HCT116 (cell line): Measurements from ENCODE around the gene TRIM26. TPM values are rescaled to one million over a fixed set of nuclear protein-coding genes. Genes with fewer than 3 reads are reported as not detected.
A peak's percentile ranks its signal among the peaks of the same experiment; 100 is the strongest.

Experiments used
- ATAC-seq: fragments of 200-7000 bp; cut with Tn5 transposase; 2 replicates; pipeline ENCODE4 v1.9.1; 2020; ENCODE audit warnings: mild to moderate bottlenecking, moderate library complexity
- BruUV-seq: library from RNA; stranded (reverse); fragments of 400-500 nt; replicated peaks from 2 replicates; lab custom pipeline; 2021; lab: Mats Ljungman, UMichigan
- CTCF ChIA-PET: fragments of 300-600 bp; sonication (Branson Sonifier 250); formaldehyde crosslinking; loops from one replicate; lab custom pipeline; 2021; ENCODE audit warnings: antibody characterized with exemption; lab: Charles Lee
- POLR2A ChIA-PET: fragments of 300-600, 350-600 bp; sonication (Branson Sonifier 250); formaldehyde crosslinking; loops from one replicate; lab custom pipeline; 2021; ENCODE audit warnings: antibody characterized with exemption; lab: Charles Lee
- RAD21 ChIA-PET, 2 experiments: fragments of 300-600 bp; sonication (Branson Sonifier 250); formaldehyde crosslinking; loops; one replicate each; lab custom pipeline; 2023; ENCODE audit warnings: low total read pairs in 2 of 2; ENCODE audit not compliant: uncharacterized antibody in 2 of 2, unreplicated experiment in 2 of 2, low non-redundant PET in 1 of 2; lab: Charles Lee
- DNase-seq: peaks from one replicate; pipeline ENCODE4 v3.0.0-alpha.2; 2010; ENCODE audit warnings: low read depth, low spot score
- H2AFZ ChIP-seq: fragments of 200-600 bp; shearing (Covaris generic), sonication (generic); 2 replicates; pipeline ENCODE4 v1.6.1; 2017; ENCODE audit warnings: low read depth, mixed run types, mixed read lengths, antibody characterized with exemption, low read length; ENCODE audit not compliant: poor library complexity, severe bottlenecking
- H3K27ac ChIP-seq: 2 replicates; pipeline ENCODE4 v1.5.1; 2012; ENCODE audit warnings: low read depth, low read length
- H3K27me3 ChIP-seq: fragments of 200-600 bp; sonication (generic); 2 replicates; pipeline ENCODE4 v1.6.1; 2016; ENCODE audit warnings: mixed run types, low read length, mixed read lengths; ENCODE audit not compliant: insufficient read depth
- H3K36me3 ChIP-seq, 2 experiments: fragments of 200-500 bp in 1 of 2; fragments of 200-600 bp in 1 of 2; sonication (Bioruptor generic) in 1 of 2; sonication (generic) in 1 of 2; 2 replicates each; pipeline versions ENCODE4 v1.5.1 to v1.6.1; 2014 to 2016; ENCODE audit warnings: low read length in 2 of 2, inconsistent platforms in 1 of 2, mixed read lengths in 1 of 2, mixed run types in 1 of 2; ENCODE audit not compliant: insufficient read depth in 2 of 2, control insufficient read depth in 1 of 2
- H3K4me1 ChIP-seq, 2 experiments: fragments of 200-600 bp in 1 of 2; sonication (generic) in 1 of 2; 2 replicates each; pipeline versions ENCODE4 v1.5.1 to v1.6.1; 2012 to 2017; ENCODE audit warnings: low read length in 2 of 2, inconsistent platforms in 1 of 2, mild to moderate bottlenecking in 1 of 2, mixed read lengths in 1 of 2, mixed run types in 1 of 2, moderate library complexity in 1 of 2; ENCODE audit not compliant: insufficient read depth in 2 of 2, control insufficient read depth in 1 of 2
- H3K4me2 ChIP-seq: fragments of 200-600 bp; sonication (generic); 2 replicates; pipeline ENCODE4 v1.6.1; 2017; ENCODE audit warnings: mixed run types, low read length, mixed read lengths
- H3K4me3 ChIP-seq, 2 experiments: fragments of 200-600 bp in 1 of 2; sonication (generic) in 1 of 2; replicated peaks in 1 of 2; 2 replicates each; pipeline ENCODE4 v1.5.1; 2011 to 2016; ENCODE audit warnings: low read length in 2 of 2, control low read depth in 1 of 2, low read depth in 1 of 2, mild to moderate bottlenecking in 1 of 2, mixed read lengths in 1 of 2, mixed run types in 1 of 2
- H3K79me2 ChIP-seq: fragments of 200-600 bp; sonication (generic); 2 replicates; pipeline ENCODE4 v1.6.1; 2017; ENCODE audit warnings: mild to moderate bottlenecking, mixed run types, low read length, moderate library complexity, mixed read lengths; ENCODE audit not compliant: insufficient read depth
- H3K9ac ChIP-seq: fragments of 200-600 bp; sonication (generic); 2 replicates; pipeline ENCODE4 v1.6.1; 2016; ENCODE audit warnings: low read length, mixed read lengths
- H3K9me2 ChIP-seq: fragments of 200-600 bp; sonication (generic), shearing (Covaris generic); 2 replicates; pipeline ENCODE4 v1.6.1; 2017; ENCODE audit warnings: mixed run types, mild to moderate bottlenecking, moderate library complexity; ENCODE audit not compliant: insufficient read depth
- H3K9me3 ChIP-seq, 2 experiments: fragments of 200-500 bp in 1 of 2; fragments of 200-600 bp in 1 of 2; sonication (Bioruptor generic) in 1 of 2; sonication (generic) in 1 of 2; 2 replicates each; pipeline ENCODE4 v1.6.1; 2014 to 2017; ENCODE audit warnings: low read length in 2 of 2, mixed read lengths in 2 of 2, inconsistent platforms in 1 of 2, low read depth in 1 of 2, mild to moderate bottlenecking in 1 of 2, mixed run types in 1 of 2, moderate library complexity in 1 of 2; ENCODE audit not compliant: control insufficient read depth in 1 of 2, insufficient read depth in 1 of 2
- H4K20me1 ChIP-seq: fragments of 200-600 bp; sonication (generic), shearing (Covaris generic); 2 replicates; pipeline ENCODE4 v1.6.1; 2017; ENCODE audit warnings: mixed run types, mild to moderate bottlenecking, moderate library complexity; ENCODE audit not compliant: insufficient read depth
- CBX3 ChIP-seq: IDR thresholded peaks from 2 replicates; pipeline ENCODE4 v1.6.1; 2012; ENCODE audit warnings: low read depth
- POLR2AphosphoS5 ChIP-seq: IDR thresholded peaks from 2 replicates; pipeline ENCODE4 v1.6.1; 2011; ENCODE audit warnings: mild to moderate bottlenecking, low read depth, low read length, moderate library complexity
- RAD21 ChIP-seq: IDR thresholded peaks from 2 replicates; pipeline ENCODE4 v1.6.1; 2012; ENCODE audit warnings: low read depth, mild to moderate bottlenecking
- TCF7L2 ChIP-seq: IDR thresholded peaks from 2 replicates; pipeline ENCODE4 v1.7.0; 2011; ENCODE audit warnings: borderline replicate concordance, inconsistent platforms; ENCODE audit not compliant: insufficient read depth, insufficient read length; ENCODE audit errors: extremely low read depth
- YY1 ChIP-seq: IDR thresholded peaks from 2 replicates; pipeline ENCODE4 v1.6.1; 2011; ENCODE audit warnings: low read length, low read depth, moderate library complexity, mild to moderate bottlenecking; ENCODE audit not compliant: insufficient replicate concordance; ENCODE audit errors: extremely low read depth
- ZFX ChIP-seq: fragments of 450-650 bp; IDR thresholded peaks from 2 replicates; pipeline ENCODE4 v1.6.1; 2017
- ZNF274 ChIP-seq: fragments of 200-500 bp; sonication (Bioruptor generic); IDR thresholded peaks from 2 replicates; pipeline ENCODE4 v1.6.1; 2014; ENCODE audit warnings: mild to moderate bottlenecking, low read depth, low read length, inconsistent platforms
- intact Hi-C: fragments of 100-400 bp; cut with micrococcal nuclease; formaldehyde crosslinking; loops from 2 replicates; pipeline ENCODE4 v1.10.0; 2022
- total RNA-seq: library from RNA; stranded (reverse); gene quantifications from one replicate; pipeline ENCODE4 v1.2.1, GENCODE V29; 2021; ENCODE audit not compliant: unreplicated experiment

Gene TRIM26
- total RNA-seq, 1 experiment from 2014 or later: 32.2 TPM

DNA sequence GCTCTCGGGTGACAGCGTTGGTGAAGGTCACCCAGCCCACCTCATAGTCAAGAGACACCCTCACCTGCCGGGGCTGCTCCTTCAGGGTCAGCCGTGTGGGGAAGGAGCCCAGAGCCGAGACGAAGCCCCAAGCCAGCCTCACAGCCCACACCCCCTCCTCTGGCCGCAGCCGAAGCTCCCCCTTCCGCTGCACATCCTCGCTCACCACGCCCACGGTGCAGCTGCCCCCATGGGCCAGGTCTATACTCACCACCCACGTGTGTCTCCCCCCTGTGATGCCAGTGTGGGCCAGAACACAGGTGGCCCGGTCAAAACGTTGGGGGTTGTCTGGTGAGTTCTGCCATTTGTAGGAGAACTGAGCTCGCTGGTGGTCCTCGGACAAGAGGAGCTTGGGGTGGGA is 59.1 kb downstream of the TRIM26 start:
- intact Hi-C loops: no loop called here
- no peak for ATAC-seq
- TF ChIP-seq ZFX (no peak), POLR2AphosphoS5 (no peak), ZNF274 (no peak), YY1 (no peak), CBX3 (no peak), TCF7L2 (no peak)
- Histone ChIP-seq H3K4me3 (no peak overlapping the region), H3K27ac (no peak overlapping the region), H3K27me3 (no peaks in the 10 kb centered on the region), H3K9ac (no peak overlapping the region; the same call in 1 of the 2 replicates), H3K9me3 (no peaks in the 10 kb centered on the region), H3K9me2 (no peaks in the 10 kb centered on the region), H2AFZ (peak overlapping the region; percentile 40), H3K4me1 (peaks cover 28 to 31% of the 10 kb centered on the region in 2 experiments), H3K4me2 (peak overlapping the region; percentile 74; the same call in 1 of the 2 replicates), H3K79me2 (no peaks in the 10 kb centered on the region), H4K20me1 (no peaks in the 10 kb centered on the region), H3K36me3 (no peaks in the 10 kb centered on the region)
- ChIA-PET RAD21 (no interaction called here), POLR2A (interaction anchor here (1.0 kb wide), 1 partner anchor 52 kb away, joined by 3 read pairs; no protein-coding TSS in a partner anchor), CTCF (interaction anchor here (0.9 to 2.1 kb wide), 3 partner anchors 23 to 51 kb away, joined by 3 to 11 read pairs (median 4); no protein-coding TSS in a partner anchor)
- DNase-seq: no peak
- no TSS peak for BruUV-seq

DNA sequence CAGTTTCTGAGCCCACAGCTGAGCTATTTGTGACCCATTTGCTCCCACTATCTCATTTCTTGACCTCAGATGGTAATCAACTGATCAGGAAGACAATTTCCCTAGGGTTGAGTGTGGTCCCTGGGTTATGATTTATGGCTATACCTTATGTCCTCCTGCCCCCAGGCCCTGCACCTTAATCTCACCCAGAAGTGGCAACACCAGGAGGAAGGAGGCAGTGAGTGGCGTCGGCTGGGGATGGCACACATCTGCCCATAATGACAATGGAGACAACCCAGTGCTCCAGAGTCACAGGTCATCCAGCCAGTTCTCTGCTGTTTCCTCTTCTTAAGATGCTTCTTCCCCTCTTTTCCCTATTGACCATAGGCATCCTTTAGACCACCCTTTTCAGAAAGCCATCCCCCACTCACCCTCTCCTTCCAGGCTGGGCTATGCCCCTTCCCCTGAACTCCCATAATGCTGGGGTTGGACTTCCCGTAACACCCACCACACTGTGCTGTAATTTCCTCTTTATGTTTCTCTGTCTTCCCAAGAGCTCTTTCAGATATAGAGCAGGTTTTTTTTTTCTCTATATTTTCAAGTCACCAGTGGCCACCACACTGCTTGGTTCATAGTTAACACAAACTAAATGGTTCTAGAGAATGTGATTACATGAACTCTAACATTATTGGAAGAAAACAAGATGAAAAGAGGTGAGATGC is 60.1 kb downstream of the TRIM26 start:
- no peak for ATAC-seq
- Histone ChIP-seq H3K9ac (no peak overlapping the region), H3K9me2 (no peaks in the 10 kb centered on the region), H3K9me3 (no peaks in the 10 kb centered on the region), H4K20me1 (no peaks in the 10 kb centered on the region), H3K79me2 (no peaks in the 10 kb centered on the region), H3K4me1 (peaks cover 28 to 31% of the 10 kb centered on the region in 2 experiments)
- POLR2A ChIA-PET: no interaction called here
- no peak for DNase-seq
- no peak for TF ChIP-seq RAD21
- no peak for TF ChIP-seq ZNF274
- TF ChIP-seq, all 23 proteins: peak for 0
- RAD21 ChIA-PET: no interaction called here
- Histone ChIP-seq H3K27ac (no peak overlapping the region), H3K27me3 (no peaks in the 10 kb centered on the region), H3K4me2 (no peak overlapping the region), H3K36me3 (no peaks in the 10 kb centered on the region), H3K4me3 (no peak overlapping the region), H2AFZ (no peak overlapping the region)
- intact Hi-C loops: no loop called here
- CTCF ChIA-PET: interaction anchor here (1.1 kb wide), 1 partner anchor 22 kb away, joined by 3 read pairs; no protein-coding TSS in a partner anchor
- no TSS peak for BruUV-seq
